Suppressor macrophage (primary cell): ENCODE data around the gene SUGP2.
A peak's percentile ranks its signal among the peaks of the same experiment; 100 is the strongest.
"Not testable (repeated sequence)": the region's sequence is repeated elsewhere in the genome, so short reads cannot be mapped to it uniquely, and the experiment has no call there.

Source experiments
- DNase-seq, 4 experiments: peaks; one replicate each; pipeline ENCODE4 v3.0.0-alpha.2; 2020 to 2022

The SUGP2 gene

DNA sequence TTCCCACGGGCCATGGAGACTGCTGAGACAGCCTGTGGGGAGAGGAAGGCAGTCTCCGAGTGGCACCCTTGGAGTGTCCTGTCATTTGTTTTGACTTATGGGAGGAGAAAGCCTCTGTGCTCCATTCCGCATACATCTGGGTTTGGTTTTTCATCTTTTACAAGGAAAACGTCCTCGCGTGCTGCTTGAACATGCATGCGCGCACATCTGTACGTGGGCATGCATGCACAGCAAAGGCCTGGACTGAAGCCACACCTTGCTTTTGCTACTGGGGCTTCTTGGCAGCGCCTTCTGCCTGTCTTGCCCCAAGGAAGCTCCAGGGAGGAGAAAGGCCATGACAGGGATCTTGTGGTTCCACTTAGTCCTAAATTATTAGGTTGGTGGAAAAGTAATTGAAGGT is 44.0 kb downstream of the SUGP2 start:
- no peak for DNase-seq

DNA sequence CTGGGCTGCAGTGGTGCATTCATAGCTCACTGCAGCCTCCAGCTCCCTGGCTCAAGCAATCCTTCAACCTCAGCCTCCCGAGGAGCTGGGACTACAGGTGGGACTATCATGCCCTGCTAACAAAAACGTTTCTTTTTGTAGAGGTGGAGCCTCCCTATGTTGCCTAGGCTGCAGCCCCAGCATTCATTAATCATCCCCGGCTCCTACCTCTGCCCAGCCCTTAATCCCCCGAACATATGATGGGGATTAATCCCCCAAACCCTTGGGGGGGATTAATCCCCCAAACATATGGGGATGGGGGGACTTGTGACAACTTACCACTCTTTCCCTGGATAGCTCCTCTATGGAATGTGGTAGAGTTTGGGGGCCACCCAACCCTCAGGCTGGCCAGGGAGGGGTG is 45.9 kb downstream of the SUGP2 start:
- DNase-seq, result no peak

- peak; percentile 73 to 88 (median 84) for DNase-seq
Observed at GRCh38 chr19:18985257-18985656, 48.1 kb downstream of the SUGP2 start.

- DNase-seq, result no peak
Observed at GRCh38 chr19:18984251-18984650, 49.1 kb downstream of the SUGP2 start.

DNA sequence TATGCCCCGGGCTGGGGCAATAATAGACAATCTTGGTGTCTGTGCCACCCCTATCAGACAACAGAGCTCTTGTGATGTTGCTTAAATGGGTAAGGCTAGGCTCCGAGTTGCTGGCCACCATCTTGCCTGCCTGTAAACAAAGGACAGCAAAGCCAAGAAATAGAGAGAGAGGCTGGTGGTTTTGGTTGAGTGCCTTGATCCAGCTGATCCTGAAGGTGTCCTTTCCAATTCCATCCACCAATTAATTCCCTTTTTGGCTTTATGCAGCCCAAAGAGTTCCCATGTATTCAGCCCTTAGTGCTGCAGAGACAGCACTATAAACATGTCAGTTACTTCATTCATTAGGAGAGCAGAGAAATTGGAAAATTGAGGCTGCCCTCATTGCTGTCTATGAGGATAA is 50.6 kb downstream of the SUGP2 start:
- DNase-seq, result no peak

DNA sequence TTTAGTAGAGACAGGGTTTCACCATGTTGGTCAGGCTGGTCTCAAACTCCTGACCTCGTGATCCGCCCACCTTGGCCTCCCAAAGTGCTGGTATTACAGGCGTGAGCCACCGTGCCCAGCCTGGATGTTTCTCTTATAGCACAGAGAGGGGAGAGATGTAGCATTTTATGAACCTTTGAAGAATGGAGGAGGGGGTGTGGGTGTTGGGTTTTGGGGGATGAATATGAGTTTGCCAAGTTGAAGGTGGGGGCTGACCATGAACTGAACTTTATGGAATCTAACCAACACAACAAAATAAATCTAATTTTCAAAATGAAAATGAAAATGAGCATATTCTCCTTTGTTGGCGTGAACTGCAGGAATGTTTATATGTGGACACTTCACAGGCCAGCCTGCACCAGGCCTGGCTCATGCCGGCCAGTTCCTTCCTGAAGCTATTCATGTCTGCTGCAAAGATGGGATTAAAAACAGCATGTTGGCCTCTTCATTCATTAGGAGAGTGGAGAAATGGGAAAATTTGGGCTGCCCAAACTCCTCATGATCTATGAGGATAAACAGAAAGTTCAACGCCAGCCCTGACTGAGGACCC is 52.8 kb downstream of the SUGP2 start:
- DNase-seq, result no peak

DNA sequence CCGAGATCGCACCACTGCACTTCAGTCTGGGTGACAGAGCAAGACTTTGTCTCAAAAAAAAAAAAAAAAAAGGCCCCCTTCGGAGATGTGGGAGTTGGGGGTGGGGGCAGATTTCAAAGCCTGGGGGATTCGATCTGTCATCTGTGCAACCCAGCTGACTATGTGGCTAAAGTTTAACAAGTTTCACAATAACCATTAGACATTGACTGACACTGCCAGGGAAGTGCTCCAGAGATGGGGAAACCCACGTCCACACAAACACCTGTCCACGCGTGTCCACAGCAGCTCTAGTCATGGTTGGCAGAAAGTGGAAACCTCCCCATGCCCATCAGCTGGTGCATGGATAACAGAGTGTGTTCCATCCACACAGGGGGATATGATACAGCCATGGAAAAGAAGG is 54.7 kb downstream of the SUGP2 start:
- no peak for DNase-seq

- peak in 1 of 4 experiments; percentile 30 for DNase-seq
Observed at GRCh38 chr19:18975869-18976268, 57.4 kb downstream of the SUGP2 start.

- DNase-seq, result peak; percentile 19 to 61 (median 42)
Observed at GRCh38 chr19:18975011-18975410, 58.3 kb downstream of the SUGP2 start.

- peak in 1 of 4 experiments; percentile 20 for DNase-seq
Observed at GRCh38 chr19:18972851-18973250, 60.5 kb downstream of the SUGP2 start.

DNA sequence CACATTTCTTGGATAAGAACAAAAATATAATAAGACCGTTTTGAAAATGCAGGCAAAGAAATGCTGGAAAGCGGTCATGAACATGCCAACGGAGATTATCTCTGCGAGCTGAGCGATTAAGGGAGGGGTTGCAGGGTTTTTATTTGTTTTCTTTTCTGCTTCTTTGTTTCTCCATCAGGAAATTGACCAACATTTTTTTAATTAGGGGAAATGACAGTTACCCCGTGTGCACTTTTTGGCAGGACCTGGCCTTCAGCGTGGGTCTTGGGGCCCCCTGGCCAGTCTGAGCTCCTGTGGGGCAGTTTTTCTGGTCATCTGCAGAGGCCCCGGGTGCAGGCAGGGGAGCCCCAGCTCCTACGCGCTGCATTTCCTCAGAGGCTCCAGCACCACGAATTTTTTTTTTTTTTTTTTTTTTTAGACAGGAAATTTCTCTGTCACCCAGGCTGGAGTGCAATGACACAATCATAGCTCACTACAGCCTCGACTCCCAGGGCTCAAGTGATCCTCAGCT is 61.0 kb downstream of the SUGP2 start:
- peak; percentile 66 to 83 (median 82) for DNase-seq

DNA sequence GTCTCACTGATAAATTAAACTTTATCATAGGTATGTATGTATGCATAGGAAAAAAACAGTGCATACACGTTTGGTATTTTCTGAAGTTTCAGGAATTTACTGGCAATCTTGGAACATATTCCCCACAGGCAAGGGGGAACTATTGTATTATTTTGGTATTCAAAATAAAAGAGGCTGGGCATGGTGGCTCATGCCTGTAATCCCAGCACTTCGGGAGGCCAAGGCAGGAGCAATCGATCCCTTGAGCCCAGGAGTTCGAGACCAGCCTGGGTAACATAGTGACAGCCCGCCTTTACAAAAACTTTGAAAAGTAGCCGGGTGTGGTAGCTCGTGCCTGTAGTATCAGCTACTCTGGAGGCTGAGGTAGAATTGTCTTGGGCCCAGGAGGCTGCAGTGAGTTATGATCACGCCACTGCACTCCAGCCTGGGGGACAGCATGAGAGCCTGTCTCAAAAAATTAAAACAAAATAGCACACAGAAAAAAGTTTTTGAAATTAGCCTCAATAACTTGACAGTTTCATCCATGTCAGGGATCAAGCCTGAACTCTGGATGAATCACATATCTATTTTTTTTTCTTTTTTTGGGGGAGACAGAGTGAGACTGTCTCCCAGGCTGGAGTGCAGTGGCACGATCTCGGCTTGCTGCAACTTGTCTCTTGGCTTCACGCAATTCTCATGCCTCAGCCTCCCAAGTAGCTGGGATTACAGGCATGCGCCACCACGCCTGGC is 63.2 kb downstream of the SUGP2 start:
- no peak for DNase-seq

- DNase-seq, result peak; percentile 85 to 94 (median 91)
Observed at GRCh38 chr19:18967358-18968146, 65.8 kb downstream of the SUGP2 start.

- DNase-seq, result peak; percentile 13 to 54 (median 38)
Observed at GRCh38 chr19:18966307-18966706, 67.0 kb downstream of the SUGP2 start.

DNA sequence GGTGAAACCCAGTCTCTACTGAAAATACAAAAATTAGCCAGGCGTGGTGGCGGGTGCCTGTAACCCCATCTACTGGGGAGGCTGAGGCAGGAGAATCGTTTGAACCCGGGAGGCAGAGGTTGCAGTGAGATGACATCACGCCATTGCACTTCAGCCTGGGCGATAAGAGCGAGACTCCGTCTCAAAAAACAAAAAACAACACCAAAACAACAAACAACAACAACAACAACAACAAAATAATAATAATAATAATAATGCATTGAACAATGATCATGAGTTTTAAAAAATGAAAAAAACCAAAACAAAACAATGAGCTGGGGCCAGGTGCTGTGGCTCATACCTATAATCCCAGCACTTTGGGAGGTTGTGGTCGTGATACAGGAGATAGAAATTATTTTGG is 69.2 kb downstream of the SUGP2 start:
- DNase-seq, result no peak

DNA sequence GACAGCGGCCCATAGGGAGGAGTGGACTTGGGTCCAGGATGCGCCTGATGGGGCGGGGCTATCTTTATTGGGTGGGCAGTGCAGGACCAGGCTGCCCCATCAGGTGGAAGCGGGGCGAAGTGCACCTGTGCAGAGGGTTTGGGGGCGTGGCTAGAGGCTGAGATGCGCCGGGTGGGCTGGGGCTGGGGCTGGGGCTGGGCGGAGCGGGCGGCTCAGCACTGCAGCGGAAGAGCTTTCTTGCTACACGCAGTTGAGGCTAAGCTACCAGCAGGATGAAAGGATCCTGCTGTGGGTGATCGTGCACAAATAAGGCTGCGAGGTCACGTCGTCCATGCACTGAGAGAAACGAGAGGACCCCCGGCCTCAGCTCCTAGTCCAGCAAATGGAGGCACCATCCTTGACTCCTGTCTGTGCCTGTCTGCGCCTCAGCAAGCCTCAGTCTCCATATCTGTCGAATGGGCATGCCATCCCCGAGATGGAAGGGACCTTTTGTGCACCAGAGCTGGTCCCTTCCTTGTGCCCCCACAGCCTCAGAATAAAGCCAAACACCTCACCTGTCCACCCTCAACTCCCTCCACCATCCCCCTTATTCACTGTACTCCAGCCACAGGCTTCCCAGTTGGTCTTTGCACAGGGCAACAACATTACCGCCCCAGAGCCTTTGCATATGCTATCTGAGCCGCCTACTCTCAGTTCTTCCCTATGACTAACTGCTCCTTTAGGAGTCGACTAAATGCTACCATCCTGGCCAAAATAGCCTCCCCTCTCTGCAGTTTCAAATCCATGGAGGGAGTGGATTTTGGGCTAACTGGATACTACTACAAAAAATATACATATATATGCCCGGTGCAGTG is 71.3 kb downstream of the SUGP2 start:
- DNase-seq, result no peak

DNA sequence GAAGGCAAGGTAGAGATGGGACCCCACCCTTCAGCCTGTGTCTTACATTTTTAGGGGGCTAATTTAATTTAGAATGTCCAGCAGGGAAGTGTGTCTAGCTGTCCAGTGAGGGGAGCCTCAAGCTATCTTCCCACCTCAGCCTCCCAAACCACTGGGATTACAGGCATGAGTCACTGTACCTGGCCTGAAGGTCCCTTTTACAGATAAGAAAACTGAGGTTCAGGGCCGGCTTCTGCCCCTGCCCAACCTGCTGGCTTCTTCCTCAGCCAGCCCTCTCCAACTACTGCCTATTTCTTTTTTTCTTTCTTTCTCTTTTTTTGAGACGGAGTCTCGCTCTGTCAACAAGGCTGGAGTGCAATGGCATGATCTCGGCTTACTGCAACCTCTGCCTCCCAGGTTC is 72.9 kb downstream of the SUGP2 start:
- DNase-seq, result no peak

- no peak for DNase-seq
Observed at GRCh38 chr19:18955042-18955441, 78.3 kb downstream of the SUGP2 start.

- no peak for DNase-seq
Observed at GRCh38 chr19:18954094-18954493, 79.2 kb downstream of the SUGP2 start.

- not testable (repeated sequence) for DNase-seq
Observed at GRCh38 chr19:18952364-18953003, 80.8 kb downstream of the SUGP2 start.

DNA sequence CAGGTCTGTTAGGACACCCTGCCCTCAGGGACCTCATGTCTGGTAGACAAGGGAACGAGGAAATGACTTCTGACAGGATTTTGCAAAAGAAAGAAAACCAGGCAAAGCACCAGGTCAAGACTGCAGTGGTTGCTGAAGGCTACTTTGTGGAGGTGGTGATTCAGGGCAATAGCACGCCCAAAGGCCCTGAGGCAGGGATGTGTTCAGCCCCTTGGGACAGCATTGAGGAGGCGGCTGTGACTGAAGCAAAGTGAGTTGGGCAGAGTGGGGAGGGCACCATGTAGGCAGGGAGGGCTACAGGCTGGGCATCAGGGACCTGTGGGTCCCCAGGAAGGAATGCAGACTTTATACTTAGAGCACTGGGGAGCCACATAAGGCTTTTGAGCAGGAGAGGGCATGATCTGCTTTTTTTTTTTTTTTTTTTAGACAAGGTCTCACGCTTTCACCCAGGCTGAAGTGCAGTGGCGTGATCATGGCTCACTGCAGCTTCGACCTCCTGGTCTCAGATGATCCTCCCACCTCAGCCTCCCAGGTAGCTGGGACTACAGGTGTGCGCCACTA is 81.5 kb downstream of the SUGP2 start:
- DNase-seq, result no peak

DNA sequence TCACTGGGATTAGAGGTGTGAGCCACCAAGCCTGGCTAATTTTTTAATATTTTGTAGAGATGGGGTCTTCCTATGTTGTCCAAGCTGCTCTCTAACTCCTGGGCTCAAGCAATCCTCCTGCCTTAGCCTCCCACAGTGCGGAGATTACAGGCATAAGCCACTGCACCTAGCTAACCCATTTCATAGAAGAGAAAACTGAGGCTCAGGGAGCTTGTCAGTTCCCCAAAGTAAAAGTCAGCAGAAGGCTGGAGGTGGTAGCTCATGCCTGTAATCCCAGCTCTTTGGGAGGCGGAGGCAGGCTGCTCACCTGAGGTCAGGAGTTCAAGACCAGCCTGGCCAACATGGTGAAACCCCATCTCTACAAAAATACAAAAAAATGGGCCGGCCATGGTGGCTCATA is 83.5 kb downstream of the SUGP2 start:
- DNase-seq, result no peak
